ENCODE measurements around the gene TEF. TPM values are rescaled to one million over a fixed set of nuclear protein-coding genes. Genes with fewer than 3 reads are reported as not detected.

Gene TEF
- total and polyA plus RNA-seq, 7 donors: 2.0 to 23.9 (median 11.7) TPM

DNA sequence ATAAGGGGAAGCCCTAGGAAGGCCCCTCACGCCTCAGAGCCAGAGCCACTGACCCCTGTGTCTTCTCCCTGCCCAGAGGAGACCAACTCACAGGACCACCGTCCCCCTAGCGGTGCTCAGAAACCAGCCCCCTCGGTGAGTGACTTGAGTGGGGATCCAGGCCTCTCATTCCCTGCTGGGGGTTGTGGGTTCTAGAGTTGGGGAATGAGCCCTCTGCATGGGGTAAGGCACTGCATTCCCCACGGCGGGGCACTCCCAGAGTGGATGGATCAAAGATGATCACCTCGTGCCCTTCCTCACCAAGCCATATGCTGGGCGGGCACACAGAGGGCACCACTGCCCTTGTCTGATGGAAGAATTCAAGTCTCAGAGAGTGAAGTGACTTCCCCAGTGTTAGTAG lies 40.7 kb upstream of the TEF start:
- intact Hi-C loops (cut with DNase I): no loop called here
- TF ChIP-seq, protein P1, sequence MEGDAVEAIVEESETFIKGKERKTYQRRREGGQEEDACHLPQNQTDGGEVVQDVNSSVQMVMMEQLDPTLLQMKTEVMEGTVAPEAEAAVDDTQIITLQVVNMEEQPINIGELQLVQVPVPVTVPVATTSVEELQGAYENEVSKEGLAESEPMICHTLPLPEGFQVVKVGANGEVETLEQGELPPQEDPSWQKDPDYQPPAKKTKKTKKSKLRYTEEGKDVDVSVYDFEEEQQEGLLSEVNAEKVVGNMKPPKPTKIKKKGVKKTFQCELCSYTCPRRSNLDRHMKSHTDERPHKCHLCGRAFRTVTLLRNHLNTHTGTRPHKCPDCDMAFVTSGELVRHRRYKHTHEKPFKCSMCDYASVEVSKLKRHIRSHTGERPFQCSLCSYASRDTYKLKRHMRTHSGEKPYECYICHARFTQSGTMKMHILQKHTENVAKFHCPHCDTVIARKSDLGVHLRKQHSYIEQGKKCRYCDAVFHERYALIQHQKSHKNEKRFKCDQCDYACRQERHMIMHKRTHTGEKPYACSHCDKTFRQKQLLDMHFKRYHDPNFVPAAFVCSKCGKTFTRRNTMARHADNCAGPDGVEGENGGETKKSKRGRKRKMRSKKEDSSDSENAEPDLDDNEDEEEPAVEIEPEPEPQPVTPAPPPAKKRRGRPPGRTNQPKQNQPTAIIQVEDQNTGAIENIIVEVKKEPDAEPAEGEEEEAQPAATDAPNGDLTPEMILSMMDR (IDR thresholded peaks at IDR 0.05): no peak
- H3K36me3 ChIP-seq (ENCODE audit: insufficient read depth in 1 of 2, low read depth in 1 of 2): peaks cover 4 to 84% of the 10 kb centered on the region in 2 donors
- ATAC-seq (no peak), DNase-seq (no peak)
- no peaks in the 10 kb centered on the region for H3K9me3 ChIP-seq
- H3K27ac ChIP-seq: no peak overlapping the region
- H3K4me3 ChIP-seq: no peak overlapping the region
- H3K4me1 ChIP-seq: no peaks in the 10 kb centered on the region
- 95% methylated on average over 8 of the region's 8 CpGs for WGBS, 3 donors
- no peaks in the 10 kb centered on the region for H3K27me3 ChIP-seq (ENCODE audit: insufficient read depth in 3 of 3, low read length in 2 of 3)

DNA sequence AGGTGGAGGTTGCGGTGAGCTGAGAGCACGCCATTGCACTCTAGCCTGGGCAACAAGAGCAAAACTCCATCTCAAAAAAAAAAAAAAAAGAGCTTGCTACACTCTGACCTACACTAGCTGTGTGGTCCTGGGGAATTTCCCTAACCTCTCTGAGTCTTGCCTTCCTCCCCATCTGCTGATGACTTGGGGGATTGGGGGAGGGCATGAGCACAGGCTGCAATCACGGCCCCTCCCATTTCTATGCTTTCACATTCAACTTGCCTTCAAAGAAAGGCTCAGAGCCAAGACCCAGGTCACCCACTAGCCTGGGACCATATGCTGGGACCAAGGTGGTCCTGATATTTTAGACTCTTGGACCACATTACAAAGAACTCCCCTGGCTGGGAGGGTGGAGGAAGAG lies 39.8 kb upstream of the TEF start:
- 86 to 93% (median 89%) methylated on average over 3 of the region's 3 CpGs for WGBS, 3 donors

DNA sequence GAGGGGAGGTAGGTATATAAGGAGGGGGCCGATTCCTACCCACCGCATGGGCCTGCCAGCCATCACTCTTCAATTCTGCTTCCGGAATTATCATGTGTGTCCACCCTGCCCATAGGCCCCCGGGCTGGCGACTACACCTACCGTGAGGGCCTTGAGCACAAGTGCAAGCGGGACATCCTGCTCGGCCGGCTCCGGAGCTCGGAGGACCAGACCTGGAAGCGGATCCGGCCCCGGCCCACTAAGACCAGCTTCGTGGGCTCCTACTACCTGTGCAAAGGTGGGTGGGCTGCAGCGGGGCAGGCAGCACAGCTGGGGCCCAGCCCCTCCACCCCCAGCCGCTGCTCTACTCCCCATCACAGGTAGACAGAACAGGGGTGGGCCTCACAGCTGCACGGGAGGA lies 38.4 kb upstream of the TEF start:
- intact Hi-C loops (cut with DNase I): no loop called here
- Histone ChIP-seq H3K36me3 (ENCODE audit: insufficient read depth in 1 of 2, low read depth in 1 of 2) (peaks cover 4 to 97% of the 10 kb centered on the region in 2 donors), H3K9me3 (no peaks in the 10 kb centered on the region), H3K27me3 (ENCODE audit: insufficient read depth in 3 of 3, low read length in 2 of 3) (no peaks in the 10 kb centered on the region), H3K4me3 (no peak overlapping the region), H3K4me1 (no peaks in the 10 kb centered on the region), H3K27ac (no peak overlapping the region)
- 89 to 96% (median 91%) methylated on average over 18 of the region's 18 CpGs for WGBS, 3 donors
- ATAC-seq (no peak), DNase-seq (no peak)
- TF ChIP-seq, protein P1 (IDR thresholded peaks at IDR 0.05): no peak

More for the DNA sequence above, 39.8 kb upstream of the TEF start:
- H3K36me3 ChIP-seq (ENCODE audit: insufficient read depth in 1 of 2, low read depth in 1 of 2): peaks cover 4 to 92% of the 10 kb centered on the region in 2 donors
- no peak overlapping the region for H3K4me3 ChIP-seq
- no peaks in the 10 kb centered on the region for H3K9me3 ChIP-seq
- no peaks in the 10 kb centered on the region for H3K4me1 ChIP-seq
- DNase-seq (no peak), ATAC-seq (no peak)
- intact Hi-C loops (cut with DNase I): no loop called here
- no peak overlapping the region for H3K27ac ChIP-seq
- TF ChIP-seq, protein P1 (IDR thresholded peaks at IDR 0.05): no peak
- H3K27me3 ChIP-seq (ENCODE audit: insufficient read depth in 3 of 3, low read length in 2 of 3): no peaks in the 10 kb centered on the region

DNA sequence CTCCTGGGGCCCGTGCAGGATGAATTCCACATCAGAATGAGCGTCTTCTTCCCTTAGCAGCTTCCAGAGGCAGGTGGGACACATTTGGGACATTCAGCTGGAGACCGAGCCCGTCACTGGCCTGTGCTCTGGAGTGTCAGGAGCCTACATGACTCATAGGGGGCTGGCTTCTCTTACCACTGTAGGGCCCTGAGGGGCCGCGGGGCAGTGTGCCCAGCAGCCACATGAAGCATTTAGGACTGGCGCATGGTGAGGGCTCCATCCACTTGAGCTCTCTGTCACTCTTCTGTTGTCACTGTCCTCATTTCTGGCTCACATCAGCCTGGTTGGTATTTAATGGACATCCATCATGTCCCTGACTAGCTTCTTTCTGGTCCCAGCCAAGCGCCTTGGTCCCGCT lies 38.0 kb upstream of the TEF start:
- 94 to 95% (median 94%) methylated on average over 9 of the region's 9 CpGs for WGBS, 3 donors
- TF ChIP-seq, protein P1 (IDR thresholded peaks at IDR 0.05): no peak
- H3K36me3 ChIP-seq (ENCODE audit: insufficient read depth in 1 of 2, low read depth in 1 of 2): peaks cover 4 to 99% of the 10 kb centered on the region in 2 donors
- no peak overlapping the region for H3K4me3 ChIP-seq
- intact Hi-C loops (cut with DNase I): no loop called here
- H3K27me3 ChIP-seq (ENCODE audit: insufficient read depth in 3 of 3, low read length in 2 of 3): no peaks in the 10 kb centered on the region
- no peaks in the 10 kb centered on the region for H3K9me3 ChIP-seq
- ATAC-seq (peak in 2 of 4 donors; percentile 29 to 77), DNase-seq (no peak)
- H3K27ac ChIP-seq: no peak overlapping the region
- H3K4me1 ChIP-seq: no peaks in the 10 kb centered on the region

DNA sequence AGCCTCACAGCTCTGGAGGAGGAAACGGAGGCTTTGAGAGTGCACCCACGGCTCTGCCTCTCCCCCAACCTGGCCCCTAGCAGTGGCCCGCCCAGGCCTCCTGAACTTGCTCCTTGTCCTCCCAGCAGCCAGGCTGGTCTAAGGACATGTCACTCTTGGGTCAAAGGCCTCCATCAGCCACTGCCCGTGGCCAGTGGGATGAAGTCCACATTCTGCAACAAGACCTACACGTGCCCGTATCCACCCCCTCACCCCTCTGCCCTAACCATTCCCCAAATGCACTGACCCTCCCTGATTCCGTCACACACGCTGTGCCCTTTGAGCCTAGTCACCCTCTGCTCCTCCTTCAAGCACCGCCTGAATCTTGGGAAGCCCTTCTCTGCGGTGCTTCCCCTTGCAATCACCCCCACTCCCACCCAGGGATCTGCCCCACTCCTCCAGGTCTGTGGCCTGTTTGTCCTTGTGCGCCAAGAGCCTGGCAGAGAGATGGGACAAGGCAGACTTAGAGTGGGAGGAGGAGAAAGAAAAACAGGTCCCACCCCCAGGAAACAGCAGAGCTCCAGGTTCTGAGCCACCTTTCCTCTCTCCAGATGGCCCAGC lies 37.5 kb upstream of the TEF start:
- Histone ChIP-seq H3K27ac (no peak overlapping the region), H3K27me3 (ENCODE audit: insufficient read depth in 3 of 3, low read length in 2 of 3) (no peaks in the 10 kb centered on the region), H3K4me1 (no peaks in the 10 kb centered on the region), H3K4me3 (no peak overlapping the region), H3K9me3 (no peaks in the 10 kb centered on the region), H3K36me3 (ENCODE audit: insufficient read depth in 1 of 2, low read depth in 1 of 2) (peaks cover 4 to 99% of the 10 kb centered on the region in 2 donors)
- intact Hi-C loops (cut with DNase I): no loop called here
- DNase-seq (no peak), ATAC-seq (no peak)
- 92% methylated on average over 11 of the region's 11 CpGs for WGBS, 3 donors
- TF ChIP-seq, protein P1 (IDR thresholded peaks at IDR 0.05): no peak
